ENCODE data around the gene IPP.

The IPP gene

DNA sequence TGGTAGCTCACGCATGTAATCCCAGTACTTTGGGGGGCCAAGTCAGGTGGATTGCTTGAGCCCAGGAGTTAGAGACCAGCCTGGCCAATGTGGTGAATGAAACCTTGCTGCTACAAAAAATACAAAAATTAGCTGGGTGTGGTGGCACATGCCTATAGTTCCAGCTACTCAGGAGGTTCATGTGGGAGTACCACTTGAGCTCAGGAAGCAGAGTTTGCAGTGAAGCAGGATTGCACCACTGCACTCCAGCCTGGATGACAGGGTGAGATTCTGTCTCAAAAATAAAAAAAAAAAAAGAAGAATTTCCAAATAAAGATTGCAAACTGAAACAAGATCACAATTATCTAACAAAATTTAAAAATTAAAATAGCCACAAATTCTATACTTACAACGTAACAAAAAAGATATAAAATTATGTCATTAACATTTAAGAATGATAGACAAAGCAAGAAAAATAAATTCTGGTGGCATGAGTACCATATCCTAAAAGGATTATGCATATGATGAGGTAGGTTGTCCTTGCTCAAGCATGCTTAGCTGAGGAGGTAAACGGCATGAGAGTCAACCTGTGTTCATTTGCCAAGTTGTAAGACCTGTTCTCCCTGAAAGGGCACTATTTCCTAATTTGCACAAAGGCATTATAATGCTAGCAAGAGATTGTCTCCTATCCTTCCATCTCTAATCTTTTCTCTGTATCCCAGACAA is 20.2 kb downstream of the IPP start:
- TF ChIP-seq, protein P1, sequence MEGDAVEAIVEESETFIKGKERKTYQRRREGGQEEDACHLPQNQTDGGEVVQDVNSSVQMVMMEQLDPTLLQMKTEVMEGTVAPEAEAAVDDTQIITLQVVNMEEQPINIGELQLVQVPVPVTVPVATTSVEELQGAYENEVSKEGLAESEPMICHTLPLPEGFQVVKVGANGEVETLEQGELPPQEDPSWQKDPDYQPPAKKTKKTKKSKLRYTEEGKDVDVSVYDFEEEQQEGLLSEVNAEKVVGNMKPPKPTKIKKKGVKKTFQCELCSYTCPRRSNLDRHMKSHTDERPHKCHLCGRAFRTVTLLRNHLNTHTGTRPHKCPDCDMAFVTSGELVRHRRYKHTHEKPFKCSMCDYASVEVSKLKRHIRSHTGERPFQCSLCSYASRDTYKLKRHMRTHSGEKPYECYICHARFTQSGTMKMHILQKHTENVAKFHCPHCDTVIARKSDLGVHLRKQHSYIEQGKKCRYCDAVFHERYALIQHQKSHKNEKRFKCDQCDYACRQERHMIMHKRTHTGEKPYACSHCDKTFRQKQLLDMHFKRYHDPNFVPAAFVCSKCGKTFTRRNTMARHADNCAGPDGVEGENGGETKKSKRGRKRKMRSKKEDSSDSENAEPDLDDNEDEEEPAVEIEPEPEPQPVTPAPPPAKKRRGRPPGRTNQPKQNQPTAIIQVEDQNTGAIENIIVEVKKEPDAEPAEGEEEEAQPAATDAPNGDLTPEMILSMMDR (IDR thresholded peaks at IDR 0.05), result no peak

DNA sequence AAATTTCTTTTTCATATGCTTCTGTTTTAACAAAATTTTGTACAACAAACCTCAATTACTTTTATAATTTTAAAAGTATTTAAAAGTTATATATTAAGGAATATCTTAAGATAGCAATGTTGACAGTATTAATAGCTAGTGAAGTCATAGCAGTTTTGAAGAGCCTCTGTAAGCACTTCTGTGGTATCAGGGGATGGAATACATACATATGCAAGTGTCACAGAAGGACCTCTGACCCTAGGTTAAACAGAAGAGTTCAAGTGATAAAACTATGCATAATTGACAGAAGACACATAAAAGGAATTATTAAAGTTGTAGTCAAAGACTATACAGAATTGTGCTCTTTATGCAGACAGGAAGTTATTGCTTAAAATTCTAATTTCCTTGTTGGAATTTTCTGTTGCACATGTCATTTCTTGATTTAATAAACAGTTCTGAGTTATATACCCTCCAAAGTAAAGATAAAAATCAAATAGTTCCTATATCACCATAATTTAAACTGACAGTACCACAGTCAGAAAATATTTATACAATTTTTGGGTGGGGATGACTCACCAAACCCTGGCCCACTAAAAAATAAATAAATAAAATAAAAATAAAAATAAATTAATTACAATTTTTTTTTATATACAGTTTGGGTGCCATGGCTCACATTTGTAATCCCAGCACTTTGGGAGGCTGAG is 27.1 kb downstream of the IPP start:
- TF ChIP-seq, protein P1 (IDR thresholded peaks at IDR 0.05), result no peak

DNA sequence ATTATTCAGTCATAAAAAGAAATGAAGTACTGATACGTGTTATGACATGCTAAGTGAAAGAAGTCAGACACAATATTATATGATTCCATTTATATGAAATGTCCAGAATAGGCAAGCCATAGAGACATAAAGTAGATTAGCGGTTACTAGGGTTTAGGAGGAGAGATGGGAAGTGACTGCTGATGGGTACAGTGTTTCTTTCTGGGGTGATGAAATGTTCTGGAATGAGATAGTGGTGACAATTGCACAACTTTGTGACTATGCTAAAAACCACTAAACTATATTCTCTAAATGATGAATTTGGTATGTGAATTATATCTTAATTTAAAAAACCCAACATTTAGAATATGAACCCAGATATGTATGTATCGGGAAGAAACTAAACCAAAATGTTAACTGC is 27.6 kb downstream of the IPP start:
- TF ChIP-seq, protein P1 (IDR thresholded peaks at IDR 0.05), result no peak

DNA sequence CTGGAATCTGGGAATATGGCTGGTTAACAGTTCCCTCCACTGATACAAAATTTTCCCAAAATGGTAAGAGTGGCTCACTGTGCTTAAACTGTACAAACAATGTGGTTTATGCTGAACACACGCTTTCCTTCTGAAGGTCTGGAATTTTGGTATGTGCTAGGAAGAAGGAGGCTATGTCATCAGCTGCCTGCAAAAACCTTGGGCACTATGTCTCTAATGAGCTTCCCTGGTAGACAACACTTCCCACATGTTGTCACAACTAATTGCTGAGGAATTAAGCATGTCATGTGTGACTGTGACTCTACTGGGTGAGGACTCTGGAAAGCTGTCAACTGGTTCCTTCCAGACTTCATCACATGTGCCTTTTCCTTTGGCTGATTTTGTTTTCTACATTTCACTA is 29.2 kb downstream of the IPP start:
- TF ChIP-seq, protein P1 (IDR thresholded peaks at IDR 0.05), result no peak

DNA sequence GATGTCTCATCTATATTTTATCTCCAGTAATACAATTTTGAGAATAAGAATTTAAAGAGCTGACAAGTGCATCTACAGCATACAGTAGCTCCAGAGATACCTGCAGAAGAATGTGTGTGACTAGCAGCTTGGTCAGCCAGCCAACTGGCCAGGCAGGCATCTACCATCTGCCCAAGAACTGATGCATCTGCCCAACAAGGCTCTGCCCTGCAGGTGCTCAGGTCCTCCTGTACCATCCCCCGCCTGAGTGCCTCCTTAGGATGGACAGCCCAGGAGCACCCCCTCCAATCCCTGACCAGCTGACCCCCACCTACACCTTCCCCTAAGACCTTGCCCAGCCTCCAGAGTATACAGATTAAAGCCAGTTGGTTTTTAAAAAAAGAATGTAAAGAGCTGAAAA is 32.2 kb downstream of the IPP start:
- TF ChIP-seq, protein P1 (IDR thresholded peaks at IDR 0.05), result no peak

DNA sequence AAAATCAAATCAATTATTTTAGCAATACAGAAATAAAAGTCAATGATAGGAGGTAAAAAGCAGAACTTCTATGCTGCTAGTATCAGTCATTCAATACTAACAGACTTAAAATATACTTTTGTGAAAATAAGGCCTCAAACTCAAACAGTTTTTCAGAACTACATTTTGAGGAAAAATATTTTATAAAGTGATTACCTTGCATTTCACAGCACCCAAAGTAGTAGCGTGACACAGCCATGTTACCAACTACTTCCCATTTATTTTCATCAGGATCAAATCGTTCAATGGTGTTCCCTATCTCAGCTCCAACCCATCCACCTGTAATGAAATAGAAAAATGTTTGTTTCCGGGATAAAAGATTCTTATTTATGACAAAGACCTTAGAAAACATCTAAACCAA is 33.8 kb downstream of the IPP start:
- TF ChIP-seq, protein P1 (IDR thresholded peaks at IDR 0.05), result no peak

DNA sequence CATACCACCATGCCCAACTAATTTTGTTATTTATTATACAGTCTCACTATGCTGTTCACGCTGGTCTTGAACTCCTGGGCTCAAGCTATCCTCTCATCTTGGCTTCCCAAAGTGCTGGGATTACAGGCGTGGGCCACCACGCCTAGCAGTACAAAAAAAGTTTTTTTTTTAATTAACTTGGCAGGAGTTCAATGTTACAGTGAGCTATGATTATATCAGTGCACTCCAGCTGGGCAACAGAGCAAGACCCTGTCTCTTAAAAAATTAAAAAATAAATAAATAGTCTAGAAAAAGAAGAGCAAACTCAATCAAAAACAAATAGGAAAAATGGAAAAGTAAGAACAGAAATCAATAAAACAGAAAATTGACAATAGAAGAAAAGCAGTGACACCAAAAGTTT is 36.7 kb downstream of the IPP start:
- TF ChIP-seq, protein P1 (IDR thresholded peaks at IDR 0.05), result no peak
